K562 (cell line): ENCODE results near the gene TRIM38. TPM values are rescaled to one million over a fixed set of nuclear protein-coding genes. Genes with fewer than 3 reads are reported as not detected.

ENCODE experiments used
- ARID2 ChIP-seq: fragments of 450-650 bp; IDR thresholded peaks from 2 replicates; pipeline ENCODE4 v1.6.1; 2017; ENCODE audit warnings: antibody characterized with exemption, mild to moderate bottlenecking
- ATF1 ChIP-seq, 2 experiments: fragments of 450-650 bp in 1 of 2; IDR thresholded peaks; 2 replicates each; pipeline ENCODE4 v1.6.1; 2016; ENCODE audit warnings: missing compliant biosample characterization in 1 of 2, missing genetic modification characterization in 1 of 2
- CREB3L1 ChIP-seq: fragments of 450-650 bp; IDR thresholded peaks from 2 replicates; pipeline ENCODE4 v1.6.1; 2014; ENCODE audit warnings: low read depth, mild to moderate bottlenecking, moderate library complexity, borderline replicate concordance
- EP400 ChIP-seq: fragments of 450-650 bp; IDR thresholded peaks from 2 replicates; pipeline ENCODE4 v1.6.1; 2017; ENCODE audit warnings: antibody characterized with exemption, mild to moderate bottlenecking, moderate library complexity
- HDAC6 ChIP-seq: IDR thresholded peaks from 2 replicates; pipeline ENCODE4 v1.6.1; 2012; ENCODE audit warnings: low read depth, mild to moderate bottlenecking, control low read depth, inconsistent platforms, low read length, moderate library complexity
- HNRNPH1 ChIP-seq: fragments of 200-400 bp; formaldehyde crosslinking; optimal IDR thresholded peaks from 2 replicates; pipeline ENCODE3; 2017; ENCODE audit warnings: low read depth, mild to moderate bottlenecking, low read length, moderate library complexity
- NCOA1 ChIP-seq: fragments of 450-650 bp; IDR thresholded peaks from 2 replicates; pipeline ENCODE4 v1.6.1; 2016; ENCODE audit warnings: low read depth
- NRF1 ChIP-seq, 2 experiments: fragments of 450-650 bp; IDR thresholded peaks in 1 of 2; conservative IDR thresholded peaks in 1 of 2; 2 replicates each; pipeline ENCODE4 v1.6.1; 2014; ENCODE audit warnings: mild to moderate bottlenecking in 2 of 2
- POLR2G ChIP-seq: fragments of 200-400 bp; formaldehyde crosslinking; IDR thresholded peaks from 2 replicates; pipeline ENCODE4 v1.6.1; 2017; ENCODE audit warnings: low read depth, mild to moderate bottlenecking, antibody characterized with exemption, low read length, moderate library complexity
- RREB1 ChIP-seq: fragments of 250-450 bp; sonication (Bioruptor Pico); IDR thresholded peaks from 2 replicates; pipeline ENCODE4 v1.4.0; 2020
- TBP ChIP-seq: optimal IDR thresholded peaks from 2 replicates; pipeline ENCODE3; 2011; ENCODE audit warnings: low read depth, low read length, improper control_type of control experiment
- ZNF586 ChIP-seq: fragments of 450-650 bp; formaldehyde crosslinking; conservative IDR thresholded peaks from 2 replicates; pipeline ENCODE4 v1.4.0; 2020; ENCODE audit warnings: mild to moderate bottlenecking, moderate library complexity
- polyA plus RNA-seq, 8 experiments: library from polyadenylated mRNA; depleted of rRNA in 4 of 8; stranded (reverse) in 5 of 8; unstranded in 3 of 8; fragments of >200 nt; fragmentation: Nextera tagmentation in 2 of 8; fragmentation: Illumina TruSeq in 1 of 8; extraction: Ambion mirVana in 2 of 8; extraction: Trizol in 1 of 8; gene quantifications; 2 replicates each; pipeline versions ENCODE4 v1.2.1 to v1.2.3, GENCODE V29; 2011 to 2014; ENCODE audit warnings: inconsistent platforms in 1 of 8, missing spikeins in 1 of 8
- total RNA-seq, 7 experiments: library from RNA; depleted of rRNA in 6 of 7; stranded (reverse); fragments of >200 nt in 6 of 7; fragmentation: Illumina TruSeq in 2 of 7; extraction: Trizol in 2 of 7; gene quantifications; 2 replicates each; pipeline versions ENCODE4 v1.2.1 to v1.2.3, GENCODE V29; 2011 to 2021; ENCODE audit warnings: low replicate concordance in 1 of 7
- TF ChIP-seq, protein P1 (sequence below): fragments of 200-800 bp; sonication (Bioruptor generic); IDR thresholded peaks from 2 replicates; pipeline ENCODE4 v1.6.1; 2017; ENCODE audit warnings: missing genetic modification characterization, missing compliant biosample characterization
- TF ChIP-seq, protein P2 (sequence below): fragments of 250-450 bp; sonication (Bioruptor Pico); IDR thresholded peaks from 2 replicates; pipeline ENCODE4 v1.5.0; 2021; ENCODE audit warnings: mild to moderate bottlenecking, borderline replicate concordance

The TRIM38 gene
- total and polyA plus RNA-seq, 9 of the 15 experiments (the other 6 are each of a cell fraction or from before 2014, with no cell fraction given), result 1.7 to 6.7 (median 6.3) TPM

DNA sequence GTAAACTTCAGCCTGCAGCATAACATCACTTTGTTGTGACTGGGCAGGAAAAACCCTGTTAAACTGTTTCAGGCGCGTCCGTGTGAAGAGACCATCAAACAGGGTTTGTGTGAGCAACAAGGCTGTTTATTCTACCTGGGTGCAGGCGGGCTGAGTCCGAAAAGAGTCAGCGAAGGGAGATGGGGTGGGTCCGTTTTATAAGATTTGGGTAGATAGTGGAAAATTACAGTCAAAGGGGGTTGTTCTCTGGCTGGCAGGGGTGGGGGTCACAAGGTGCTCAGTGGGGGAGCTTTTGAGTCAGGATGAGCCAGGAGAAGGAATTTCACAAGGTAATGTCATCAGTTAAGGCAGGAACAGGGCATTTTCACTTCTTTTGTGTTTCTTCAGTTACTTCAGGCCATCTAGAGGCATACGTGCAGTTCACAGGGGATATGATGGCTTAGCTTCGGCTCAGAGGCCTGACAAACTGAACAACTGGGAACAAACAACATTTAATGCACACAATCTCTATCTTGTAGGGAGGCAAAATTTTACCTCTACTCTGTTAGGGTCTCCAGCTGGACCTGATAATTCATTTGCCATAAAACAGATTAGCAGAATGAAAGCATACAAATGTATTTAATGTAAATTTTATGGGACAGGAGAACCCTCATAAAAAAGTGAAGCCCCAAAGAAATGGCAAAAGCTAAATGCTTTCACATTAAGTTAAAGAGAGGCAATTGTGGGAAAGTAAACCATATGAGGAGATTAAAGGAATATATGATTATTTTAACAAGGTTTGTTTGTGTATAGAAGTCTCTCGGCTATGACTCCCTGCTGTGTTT is 66.4 kb downstream of the TRIM38 start (continued):
- TF ChIP-seq EP400 (0 out of 2 replicates have a peak, but pooled peaks have one; percentile 19), ATF1 (CRISPR knock-in tag; IDR thresholded peaks at IDR 0.05) (no peak), ATF1 (tag; IDR thresholded peaks at IDR 0.05) (0 out of 2 replicates have a peak, but pooled peaks have one; percentile 10), NCOA1 (no peak), NRF1 (conservative IDR thresholded peaks at IDR 0.05 in 1 of 2, IDR thresholded peaks at IDR 0.05 in 1 of 2) (0 out of 4 replicates have a peak, but pooled peaks of 1 of the 2 experiments have one; percentile 12), CREB3L1 (no peak), HDAC6 (no peak), POLR2G (no peak), ARID2 (no peak), TBP (no peak), RREB1 (CRISPR knock-in tag) (0 out of 2 replicates have a peak, but pooled peaks have one; percentile 69), HNRNPH1 (no peak), ZNF586 (no peak; the same call in 1 of the 2 replicates)
- TF ChIP-seq, protein P1, sequence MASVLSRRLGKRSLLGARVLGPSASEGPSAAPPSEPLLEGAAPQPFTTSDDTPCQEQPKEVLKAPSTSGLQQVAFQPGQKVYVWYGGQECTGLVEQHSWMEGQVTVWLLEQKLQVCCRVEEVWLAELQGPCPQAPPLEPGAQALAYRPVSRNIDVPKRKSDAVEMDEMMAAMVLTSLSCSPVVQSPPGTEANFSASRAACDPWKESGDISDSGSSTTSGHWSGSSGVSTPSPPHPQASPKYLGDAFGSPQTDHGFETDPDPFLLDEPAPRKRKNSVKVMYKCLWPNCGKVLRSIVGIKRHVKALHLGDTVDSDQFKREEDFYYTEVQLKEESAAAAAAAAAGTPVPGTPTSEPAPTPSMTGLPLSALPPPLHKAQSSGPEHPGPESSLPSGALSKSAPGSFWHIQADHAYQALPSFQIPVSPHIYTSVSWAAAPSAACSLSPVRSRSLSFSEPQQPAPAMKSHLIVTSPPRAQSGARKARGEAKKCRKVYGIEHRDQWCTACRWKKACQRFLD (CRISPR knock-in tag), result peak; percentile 72; the same call in 1 of the 2 replicates
- TF ChIP-seq, protein P2, sequence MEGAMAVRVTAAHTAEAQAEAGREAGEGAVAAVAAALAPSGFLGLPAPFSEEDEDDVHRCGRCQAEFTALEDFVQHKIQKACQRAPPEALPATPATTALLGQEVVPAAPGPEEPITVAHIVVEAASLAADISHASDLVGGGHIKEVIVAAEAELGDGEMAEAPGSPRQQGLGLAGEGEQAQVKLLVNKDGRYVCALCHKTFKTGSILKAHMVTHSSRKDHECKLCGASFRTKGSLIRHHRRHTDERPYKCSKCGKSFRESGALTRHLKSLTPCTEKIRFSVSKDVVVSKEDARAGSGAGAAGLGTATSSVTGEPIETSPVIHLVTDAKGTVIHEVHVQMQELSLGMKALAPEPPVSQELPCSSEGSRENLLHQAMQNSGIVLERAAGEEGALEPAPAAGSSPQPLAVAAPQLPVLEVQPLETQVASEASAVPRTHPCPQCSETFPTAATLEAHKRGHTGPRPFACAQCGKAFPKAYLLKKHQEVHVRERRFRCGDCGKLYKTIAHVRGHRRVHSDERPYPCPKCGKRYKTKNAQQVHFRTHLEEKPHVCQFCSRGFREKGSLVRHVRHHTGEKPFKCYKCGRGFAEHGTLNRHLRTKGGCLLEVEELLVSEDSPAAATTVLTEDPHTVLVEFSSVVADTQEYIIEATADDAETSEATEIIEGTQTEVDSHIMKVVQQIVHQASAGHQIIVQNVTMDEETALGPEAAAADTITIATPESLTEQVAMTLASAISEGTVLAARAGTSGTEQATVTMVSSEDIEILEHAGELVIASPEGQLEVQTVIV (CRISPR knock-in tag), result no peak
